Gastrocnemius medialis (tissue), 4 donors: ENCODE measurements around the gene DPP7. TPM values are rescaled to one million over a fixed set of nuclear protein-coding genes. Genes with fewer than 3 reads are reported as not detected.

Experiments
- ATAC-seq, 2 donors: fragments of 150-250 bp; one replicate each; pipeline ENCODE4 v1.9.1; 2016
- DNase-seq, 2 donors: peaks; one replicate each; pipeline ENCODE4 v3.0.0-alpha.2; 2019
- H3K27ac ChIP-seq, 4 donors: fragments of 200-600 bp; sonication (generic); 1 replicate in 1 of 4; 2 replicates in 3 of 4; pipeline ENCODE4 v1.5.1; 2016 to 2018; ENCODE audit warnings: mild to moderate bottlenecking in 2 of 4, moderate library complexity in 1 of 4
- H3K27me3 ChIP-seq, 3 donors: fragments of 200-600 bp; sonication (generic) in 2 of 3; 1 replicate in 1 of 3; 2 replicates in 2 of 3; pipeline versions ENCODE4 v1.5.1 to v1.6.0; 2016 to 2019; ENCODE audit warnings: mild to moderate bottlenecking in 1 of 3, moderate library complexity in 1 of 3
- H3K36me3 ChIP-seq, 2 donors: fragments of 200-600 bp; sonication (generic) in 1 of 2; one replicate each; pipeline ENCODE4 v1.5.1; 2017 to 2018
- H3K4me1 ChIP-seq, 2 donors: fragments of 200-600 bp; sonication (generic) in 1 of 2; one replicate each; pipeline ENCODE4 v1.5.1; 2016 to 2017; ENCODE audit warnings: mild to moderate bottlenecking in 2 of 2
- H3K4me3 ChIP-seq, 4 donors: fragments of 200-600 bp; sonication (generic) in 3 of 4; 1 replicate in 1 of 4; 2 replicates in 3 of 4; pipeline ENCODE4 v1.5.1; 2016 to 2019; ENCODE audit warnings: mild to moderate bottlenecking in 2 of 4
- H3K9me3 ChIP-seq, 3 donors: fragments of 200-600 bp; sonication (generic) in 2 of 3; 1 replicate in 1 of 3; 2 replicates in 2 of 3; pipeline ENCODE4 v1.5.1; 2016 to 2019
- CTCF ChIP-seq, 5 experiments: fragments of 450-650 bp in 3 of 5; fragments of 200-600 bp in 2 of 5; sonication (generic) in 2 of 5; IDR thresholded peaks in 4 of 5; conservative IDR thresholded peaks in 1 of 5; 1 replicate in 4 of 5; 2 replicates in 1 of 5; pipeline ENCODE4 v1.5.1; 2016 to 2019; ENCODE audit warnings: antibody characterized with exemption in 5 of 5, mild to moderate bottlenecking in 3 of 5, moderate library complexity in 3 of 5
- POLR2A ChIP-seq, 2 donors: fragments of 450-650 bp; IDR thresholded peaks; one replicate each; pipeline ENCODE4 v1.6.1; 2017; ENCODE audit warnings: antibody characterized with exemption in 2 of 2, mild to moderate bottlenecking in 2 of 2, moderate library complexity in 2 of 2
- in situ Hi-C, 4 donors: fragments of 200-750 bp; cut with MboI; loops; one replicate each; pipeline versions ENCODE4 v1.15.0 to v1.8.0; 2017; ENCODE audit warnings: low sequenced_read_pairs in 4 of 4
- intact Hi-C: fragments of 100-400 bp; cut with DNase I; formaldehyde crosslinking; loops from one replicate; pipeline ENCODE4 v1.15.1; 2023; ENCODE audit warnings: low total_unique reads
- total RNA-seq, 4 donors: library from RNA; depleted of rRNA; stranded (reverse); fragments of >200 nt; gene quantifications; one replicate each; pipeline versions ENCODE4 v1.1.0 to v1.2.3, GENCODE V29; 2016

DPP7 gene
- total RNA-seq, 4 donors from 2014 or later: 36.9 to 63.1 (median 55.9) TPM

GRCh38 chr9:137140151-137141012, 25.8 kb upstream of the DPP7 start:
- ATAC-seq: no peak
- peaks cover 65 to 83% (median 79%) of the 10 kb centered on the region in 3 donors for H3K27me3 ChIP-seq
- no peaks in the 10 kb centered on the region for H3K4me1 ChIP-seq
- H3K9me3 ChIP-seq: no peaks in the 10 kb centered on the region
- DNase-seq: no peak
- H3K36me3 ChIP-seq: no peaks in the 10 kb centered on the region
- TF ChIP-seq CTCF (IDR thresholded peaks at IDR 0.05 in 4 of 5, conservative IDR thresholded peaks at IDR 0.05 in 1 of 5) (no peak), POLR2A (IDR thresholded peaks at IDR 0.05) (no peak)
- no peak overlapping the region for H3K27ac ChIP-seq
- in situ Hi-C loops (no loop called here), intact Hi-C loops (no loop called here)
- no peak overlapping the region for H3K4me3 ChIP-seq

DNA sequence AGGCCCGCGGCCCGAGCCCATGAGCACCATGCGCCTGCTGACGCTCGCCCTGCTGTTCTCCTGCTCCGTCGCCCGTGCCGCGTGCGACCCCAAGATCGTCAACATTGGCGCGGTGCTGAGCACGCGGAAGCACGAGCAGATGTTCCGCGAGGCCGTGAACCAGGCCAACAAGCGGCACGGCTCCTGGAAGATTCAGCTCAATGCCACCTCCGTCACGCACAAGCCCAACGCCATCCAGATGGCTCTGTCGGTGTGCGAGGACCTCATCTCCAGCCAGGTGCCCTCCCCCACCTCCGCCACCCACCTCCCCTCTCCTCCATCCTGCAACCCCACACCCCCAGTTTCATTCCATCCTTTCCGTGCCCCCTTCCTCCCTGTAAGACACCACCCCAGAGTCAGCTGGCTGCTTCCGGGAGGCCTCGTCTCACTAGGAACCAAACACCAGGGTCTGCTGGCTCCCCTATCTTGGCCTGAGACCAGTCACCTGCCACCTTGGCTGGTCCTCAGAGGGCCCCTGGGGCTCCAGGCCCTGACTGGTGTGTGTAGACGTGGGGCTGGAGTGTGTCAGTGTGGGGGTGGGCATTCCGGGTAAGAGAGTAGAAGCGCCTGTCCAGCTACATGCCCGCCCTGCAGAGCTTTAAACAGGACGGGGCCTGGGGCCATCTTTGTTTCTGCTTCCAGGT, 25.1 kb upstream of the DPP7 start:
- no peak for ATAC-seq
- no peaks in the 10 kb centered on the region for H3K9me3 ChIP-seq
- no peak overlapping the region for H3K27ac ChIP-seq
- intact Hi-C loops (no loop called here), in situ Hi-C loops (no loop called here)
- H3K4me3 ChIP-seq: no peak overlapping the region
- peaks cover 71 to 86% (median 80%) of the 10 kb centered on the region in 3 donors for H3K27me3 ChIP-seq
- no peaks in the 10 kb centered on the region for H3K4me1 ChIP-seq
- no peak for TF ChIP-seq CTCF (IDR thresholded peaks at IDR 0.05 in 4 of 5, conservative IDR thresholded peaks at IDR 0.05 in 1 of 5)
- TF ChIP-seq POLR2A (IDR thresholded peaks at IDR 0.05): no peak
- no peak for DNase-seq
- no peaks in the 10 kb centered on the region for H3K36me3 ChIP-seq

DNA sequence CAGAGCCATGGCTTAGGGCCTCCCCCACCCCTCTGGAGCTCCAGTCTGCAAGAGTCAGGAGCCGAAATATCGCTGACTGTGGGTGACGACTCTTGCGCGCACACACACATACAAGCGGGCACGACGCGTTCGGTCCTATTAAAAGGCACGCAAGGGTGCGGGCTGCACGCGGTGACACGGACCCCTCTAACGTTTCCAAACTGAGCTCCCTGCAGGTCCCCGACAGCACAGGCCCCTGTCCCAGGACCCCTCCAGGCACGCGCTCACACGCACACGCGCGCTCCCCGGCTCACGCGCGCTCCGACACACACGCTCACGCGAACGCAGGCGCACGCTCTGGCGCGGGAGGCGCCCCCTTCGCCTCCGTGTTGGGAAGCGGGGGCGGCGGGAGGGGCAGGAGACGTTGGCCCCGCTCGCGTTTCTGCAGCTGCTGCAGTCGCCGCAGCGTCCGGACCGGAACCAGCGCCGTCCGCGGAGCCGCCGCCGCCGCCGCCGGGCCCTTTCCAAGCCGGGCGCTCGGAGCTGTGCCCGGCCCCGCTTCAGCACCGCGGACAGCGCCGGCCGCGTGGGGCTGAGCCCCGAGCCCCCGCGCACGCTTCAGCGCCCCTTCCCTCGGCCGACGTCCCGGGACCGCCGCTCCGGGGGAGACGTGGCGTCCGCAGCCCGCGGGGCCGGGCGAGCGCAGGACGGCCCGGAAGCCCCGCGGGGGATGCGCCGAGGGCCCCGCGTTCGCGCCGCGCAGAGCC, 24.4 kb upstream of the DPP7 start, which contains the start of gene GRIN1:
Gene GRIN1, plus strand, starts transcription at position 433 of the 746 bp plus-strand sequence. CDS start 333 bp downstream, outside the sequence.
- H3K36me3 ChIP-seq: no peaks in the 10 kb centered on the region
- H3K4me3 ChIP-seq: no peak within 1 kb of the TSS
- H3K9me3 ChIP-seq: no peaks in the 10 kb centered on the region
- ATAC-seq (no peak), DNase-seq (no peak)
- in situ Hi-C loops: no loop called here
- peaks cover 76 to 89% (median 82%) of the 10 kb centered on the region in 3 donors for H3K27me3 ChIP-seq
- no peak within 1 kb of the TSS for H3K27ac ChIP-seq
- no peaks in the 10 kb centered on the region for H3K4me1 ChIP-seq
- intact Hi-C loops: no loop called here
- no peak for TF ChIP-seq CTCF (IDR thresholded peaks at IDR 0.05 in 4 of 5, conservative IDR thresholded peaks at IDR 0.05 in 1 of 5)
- no peak for TF ChIP-seq POLR2A (IDR thresholded peaks at IDR 0.05)

DNA sequence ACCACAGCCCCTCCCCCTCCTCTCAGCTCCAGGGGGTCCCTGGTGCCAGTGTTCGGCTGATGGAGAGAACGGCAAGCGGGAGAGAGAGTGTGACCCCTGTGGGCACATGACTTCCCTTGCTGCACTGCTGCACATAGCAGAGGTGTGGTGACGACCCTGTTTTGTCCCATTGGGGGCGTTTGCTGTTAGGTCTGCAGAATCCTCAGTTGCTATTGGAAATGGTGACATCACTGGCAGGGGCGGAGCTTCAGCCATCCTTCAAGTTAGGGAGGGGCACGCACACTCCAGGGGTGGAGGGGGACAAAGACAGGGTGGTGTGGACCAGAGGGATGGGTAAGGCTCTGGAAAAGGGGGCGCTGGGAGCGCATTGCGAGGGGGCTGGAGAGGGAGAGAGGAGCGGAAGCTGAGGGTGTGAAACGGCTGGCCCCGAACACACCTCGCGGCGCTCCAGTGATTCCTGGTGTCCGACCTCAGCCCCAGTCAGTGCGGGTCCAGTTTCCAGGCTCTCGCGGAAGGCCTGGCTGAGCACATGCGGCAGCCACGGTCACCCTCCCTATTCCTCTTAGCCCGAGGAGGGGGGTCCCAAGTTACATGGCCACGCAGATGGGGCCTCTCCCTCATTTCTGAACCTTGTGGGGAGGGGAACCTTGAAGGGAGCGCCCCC, 23.7 kb upstream of the DPP7 start:
- DNase-seq: no peak

More for the DNA sequence above, 23.7 kb upstream of the DPP7 start:
- intact Hi-C loops: no loop called here
- Histone ChIP-seq H3K4me3 (no peak overlapping the region), H3K4me1 (no peaks in the 10 kb centered on the region), H3K9me3 (no peaks in the 10 kb centered on the region), H3K27ac (no peak overlapping the region), H3K36me3 (no peaks in the 10 kb centered on the region), H3K27me3 (peaks cover 73 to 89% (median 76%) of the 10 kb centered on the region in 3 donors)
- in situ Hi-C loops: no loop called here
- TF ChIP-seq CTCF (IDR thresholded peaks at IDR 0.05 in 4 of 5, conservative IDR thresholded peaks at IDR 0.05 in 1 of 5) (no peak), POLR2A (IDR thresholded peaks at IDR 0.05) (no peak)
- ATAC-seq: no peak
